T-helper 2 cell treated with Interferon-gamma antibody and Interleukin-4, amounts not matched to agents 5 μg/mL and 100 μg/mL, for 36 hours (primary cell): Measurements from ENCODE around the gene HLA-DRB1.
"Not testable (repeated sequence)": the region's sequence is repeated elsewhere in the genome, so short reads cannot be mapped to it uniquely, and the experiment has no call there.

Source experiments
- DNase-seq: peaks from one replicate; pipeline ENCODE4 v3.0.0; 2021; ENCODE audit warnings: low spot score
- H3K27ac Mint-ChIP-seq: one replicate; pipeline ENCODE4 v1.8.0; 2021; ENCODE audit warnings: mild to moderate bottlenecking, mixed read lengths
- H3K27me3 Mint-ChIP-seq: one replicate; pipeline ENCODE4 v1.8.0; 2021; ENCODE audit warnings: low read depth, mixed read lengths
- H3K36me3 Mint-ChIP-seq: one replicate; pipeline ENCODE4 v1.8.0; 2021; ENCODE audit warnings: low read depth, mixed read lengths
- H3K4me1 Mint-ChIP-seq: one replicate; pipeline ENCODE4 v1.8.0; 2021; ENCODE audit warnings: low read depth, mixed read lengths
- H3K4me3 Mint-ChIP-seq: one replicate; pipeline ENCODE4 v1.8.0; 2022; ENCODE audit warnings: mild to moderate bottlenecking, moderate library complexity, mixed read lengths
- H3K9me3 Mint-ChIP-seq: one replicate; pipeline ENCODE4 v1.8.0; 2021; ENCODE audit warnings: mixed read lengths

The HLA-DRB1 gene

DNA sequence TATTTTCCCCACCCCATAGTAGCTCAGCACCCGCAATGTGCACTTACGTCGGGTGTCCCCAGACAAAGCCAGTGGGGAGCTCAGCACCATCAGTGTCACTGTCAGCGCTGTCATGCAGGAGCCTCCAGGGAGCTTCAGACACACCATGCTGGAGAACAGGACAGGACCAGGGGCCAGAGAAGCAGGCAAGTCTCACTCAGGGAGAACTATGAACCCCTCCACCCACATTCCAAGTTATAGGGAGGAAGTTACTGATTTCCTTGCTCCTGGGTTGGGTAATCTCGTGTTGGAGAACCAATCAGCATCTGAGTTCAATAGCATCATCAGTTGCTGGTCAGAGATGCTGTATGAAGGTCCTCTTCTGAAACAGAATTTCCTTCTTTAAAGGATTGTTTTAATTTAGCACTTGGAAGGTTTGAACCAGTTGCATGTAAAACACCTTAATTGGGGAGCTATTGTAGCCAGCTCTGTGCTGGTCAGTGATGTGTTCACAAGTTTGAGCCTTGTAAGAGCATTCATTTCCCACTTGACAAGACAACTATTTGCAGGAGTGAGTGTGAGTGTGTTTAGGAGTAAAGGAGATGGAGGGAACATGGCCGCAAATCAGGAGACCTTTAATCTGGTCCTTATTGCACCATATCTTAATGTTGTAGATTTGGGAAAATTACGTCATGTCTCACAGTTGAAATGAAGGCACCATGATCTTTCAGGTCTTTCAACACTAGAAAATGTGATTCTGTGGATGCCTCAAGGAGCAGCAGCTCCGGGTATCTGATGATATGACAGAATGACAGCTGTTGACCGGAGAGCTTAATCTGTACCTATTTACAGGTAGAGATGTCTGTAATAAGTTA lies at the start of gene HLA-DRB1:
HLA-DRB1 (minus strand) TSS at position 253 of the 854 bp plus-strand sequence; CDS start at position 147, 106 bp downstream.
- Mint-ChIP-seq H3K27me3 (peaks cover 27% of the 10 kb centered on the region), H3K4me3 (peak within 1 kb of the TSS; percentile 80), H3K9me3 (no peaks in the 10 kb centered on the region), H3K36me3 (no peaks in the 10 kb centered on the region), H3K4me1 (peaks cover 24% of the 10 kb centered on the region), H3K27ac (peak within 1 kb of the TSS; percentile 64)
- DNase-seq = peak; percentile 5

DNA sequence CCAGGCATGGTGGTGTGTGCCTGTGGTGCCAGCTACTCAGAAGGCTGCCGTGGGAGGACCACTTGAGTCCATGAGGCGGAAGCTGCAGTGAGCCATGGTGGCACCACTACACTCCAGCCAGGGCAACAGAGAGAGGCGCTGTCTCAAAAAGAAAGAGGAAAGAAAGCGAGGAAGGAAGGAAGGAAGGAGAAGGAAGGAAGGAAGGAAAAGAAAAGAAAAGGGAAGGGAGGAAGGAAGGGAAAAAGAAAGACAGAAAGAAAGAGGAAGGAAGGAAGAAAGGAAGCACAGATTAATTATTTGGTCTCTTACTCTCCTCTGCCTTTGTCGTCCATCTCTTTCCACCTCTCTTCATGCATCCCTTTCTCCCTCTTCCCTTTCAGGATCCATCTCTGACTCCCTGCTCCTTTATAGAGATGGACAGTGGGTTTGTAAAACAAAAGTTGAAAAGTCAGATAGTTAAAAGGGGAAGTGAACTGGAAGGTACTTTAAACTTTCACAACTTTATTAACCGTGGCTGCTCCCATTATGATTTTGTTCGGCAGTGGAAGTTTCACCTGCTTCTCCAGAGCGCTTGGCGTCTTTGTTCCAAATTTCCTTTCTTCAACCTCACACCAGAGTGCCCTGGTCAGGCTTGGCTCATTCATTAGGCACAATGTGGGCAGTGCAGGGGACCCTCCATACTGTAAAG lies 49.0 kb upstream of the HLA-DRB1 start:
- peaks cover 22% of the 10 kb centered on the region for H3K4me1 Mint-ChIP-seq
- H3K9me3 Mint-ChIP-seq = no peaks in the 10 kb centered on the region
- H3K36me3 Mint-ChIP-seq = peaks cover 7% of the 10 kb centered on the region
- no peak for DNase-seq
- H3K4me3 Mint-ChIP-seq = peak overlapping the region; percentile 19
- peaks cover 47% of the 10 kb centered on the region for H3K27me3 Mint-ChIP-seq
- no peak overlapping the region for H3K27ac Mint-ChIP-seq

DNA sequence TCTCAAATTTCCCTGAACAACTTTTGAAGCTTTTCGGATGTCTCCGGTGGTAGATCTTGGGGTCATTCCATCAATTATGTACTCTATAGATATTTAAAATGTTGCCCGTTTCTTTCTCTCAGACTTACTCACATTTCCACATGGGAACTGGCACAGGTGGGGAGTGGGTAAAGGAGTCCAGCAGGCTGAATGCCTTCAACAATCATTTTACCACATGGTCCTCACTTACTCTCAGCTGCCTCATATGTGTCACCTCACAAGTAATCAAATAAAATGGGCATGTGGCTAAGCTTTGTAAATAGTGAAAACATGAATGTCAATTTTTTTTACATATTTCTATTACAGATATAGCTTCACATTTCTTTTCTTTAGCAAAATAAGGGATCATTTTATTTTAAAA lies 48.2 kb upstream of the HLA-DRB1 start:
- H3K9me3 Mint-ChIP-seq = no peaks in the 10 kb centered on the region
- H3K36me3 Mint-ChIP-seq = peaks cover 7% of the 10 kb centered on the region
- peaks cover 20% of the 10 kb centered on the region for H3K4me1 Mint-ChIP-seq
- peak overlapping the region; percentile 49 for H3K4me3 Mint-ChIP-seq
- no peak overlapping the region for H3K27ac Mint-ChIP-seq
- H3K27me3 Mint-ChIP-seq = peaks cover 45% of the 10 kb centered on the region
- no peak for DNase-seq

DNA sequence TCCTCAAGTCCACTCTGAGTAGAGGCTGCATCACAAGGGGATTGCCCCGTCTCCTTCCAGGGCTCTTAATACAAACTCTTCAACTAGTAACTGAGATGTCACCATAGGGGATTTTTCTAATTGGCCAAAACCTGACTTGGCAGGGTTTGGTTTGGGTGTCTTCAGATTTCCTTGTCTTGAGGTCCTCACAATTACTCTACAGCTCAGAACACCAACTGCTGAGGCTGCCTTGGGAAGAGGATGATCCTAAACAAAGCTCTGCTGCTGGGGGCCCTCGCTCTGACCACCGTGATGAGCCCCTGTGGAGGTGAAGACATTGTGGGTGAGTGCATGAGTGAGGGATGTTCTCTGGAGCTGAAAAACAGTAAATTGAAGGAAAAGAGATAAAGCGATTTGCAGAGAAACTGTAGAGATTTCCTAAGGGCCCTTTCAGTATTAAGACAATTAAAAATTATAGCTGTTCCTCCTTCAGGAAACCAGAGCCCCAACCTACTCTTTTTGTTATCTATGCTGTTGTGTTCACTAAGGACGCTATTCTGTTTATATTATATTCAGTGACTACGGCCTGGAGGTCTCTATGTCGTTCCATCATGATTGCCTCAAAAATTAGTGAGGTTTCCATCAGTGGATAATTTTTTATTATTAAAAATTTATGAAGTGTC lies 47.7 kb upstream of the HLA-DRB1 start, which contains the start of gene HLA-DQA1:
HLA-DQA1 (plus strand) TSS at position 188 of the 662 bp plus-strand sequence; CDS start at position 241, 53 bp downstream.
- H3K36me3 Mint-ChIP-seq = peaks cover 7% of the 10 kb centered on the region
- H3K27me3 Mint-ChIP-seq = peaks cover 49% of the 10 kb centered on the region
- no peaks in the 10 kb centered on the region for H3K9me3 Mint-ChIP-seq

DNA sequence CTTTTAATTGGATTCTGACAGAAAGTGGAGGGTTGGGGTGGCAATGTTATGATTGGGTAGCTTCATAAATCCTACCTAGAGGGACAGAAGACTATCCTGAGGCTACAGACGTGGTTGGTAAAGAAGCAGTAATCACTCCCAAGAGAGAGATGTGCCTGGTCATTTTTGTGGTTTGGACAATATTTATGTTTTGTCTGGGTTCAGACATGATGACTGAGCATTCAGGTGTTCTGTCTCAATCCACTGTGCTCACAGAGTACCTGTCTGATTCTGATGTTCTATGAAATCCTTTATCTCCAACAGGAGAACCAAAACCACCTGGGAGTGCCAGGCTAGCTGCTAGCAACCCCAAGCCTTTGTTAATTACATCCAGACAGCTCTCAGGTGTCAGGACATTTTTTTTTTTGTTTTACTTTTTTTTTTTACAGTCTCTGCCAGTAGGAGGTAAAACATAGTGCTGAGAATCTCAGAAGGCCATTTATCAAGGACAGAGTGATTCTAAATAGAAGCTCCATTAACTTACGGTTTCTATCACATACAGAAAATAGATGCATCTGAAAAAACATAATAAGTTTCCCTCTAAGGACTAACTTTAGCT lies 46.0 kb upstream of the HLA-DRB1 start:
- DNase-seq = no peak
- Mint-ChIP-seq H3K9me3 (no peaks in the 10 kb centered on the region), H3K36me3 (peaks cover 3% of the 10 kb centered on the region), H3K4me3 (no peak overlapping the region), H3K27me3 (peaks cover 47% of the 10 kb centered on the region), H3K4me1 (peaks cover 19% of the 10 kb centered on the region), H3K27ac (no peak overlapping the region)

More for the DNA sequence above, 47.7 kb upstream of the HLA-DRB1 start, which contains the start of gene HLA-DQA1:
- Mint-ChIP-seq H3K27ac (peak within 1 kb of the TSS; percentile 82), H3K4me1 (peaks cover 22% of the 10 kb centered on the region), H3K4me3 (peak within 1 kb of the TSS; percentile 83)
- DNase-seq = no peak

DNA sequence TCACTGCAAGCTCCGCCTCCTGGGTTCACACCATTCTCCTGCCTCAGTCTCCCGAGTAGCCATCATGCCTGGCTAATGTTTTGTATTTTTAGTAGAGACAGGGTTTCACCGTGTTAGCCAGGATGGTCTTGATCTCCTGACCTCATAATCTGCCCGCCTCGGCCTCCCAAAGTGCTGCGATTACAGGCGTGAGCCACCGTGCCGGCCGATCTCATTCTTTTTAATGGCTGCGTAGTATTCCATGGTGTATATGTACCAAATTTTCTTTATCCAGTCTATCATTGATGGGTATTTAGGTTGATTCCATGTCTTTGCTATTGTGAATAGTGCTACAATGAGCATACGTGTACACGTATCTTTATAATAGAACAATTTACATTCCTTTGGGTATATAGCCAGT lies 40.1 kb upstream of the HLA-DRB1 start:
- peaks cover 20% of the 10 kb centered on the region for H3K27me3 Mint-ChIP-seq
- DNase-seq, H3K4me3 Mint-ChIP-seq, H3K9me3 Mint-ChIP-seq, H3K36me3 Mint-ChIP-seq, H3K27ac Mint-ChIP-seq: not testable (repeated sequence)
- peaks cover 40% of the 10 kb centered on the region for H3K4me1 Mint-ChIP-seq

DNA sequence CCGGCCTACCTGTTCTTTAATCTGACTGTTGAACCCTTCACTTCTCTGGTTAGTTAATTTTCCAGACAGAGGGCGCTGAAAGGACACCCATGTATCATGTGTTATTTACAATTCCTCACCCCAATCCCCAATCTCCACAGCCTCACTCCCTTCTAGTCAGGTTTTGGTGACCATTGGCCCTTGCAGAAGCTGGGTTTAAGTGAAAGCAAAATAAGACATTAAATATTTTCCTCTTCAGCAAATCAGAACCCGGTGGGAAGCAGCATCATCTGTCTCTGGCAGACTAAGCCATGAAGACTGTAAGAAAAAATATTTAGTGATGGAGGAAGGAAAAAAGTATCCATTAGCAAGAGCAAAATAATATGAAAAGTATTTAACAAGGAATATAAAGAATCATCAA lies 38.2 kb upstream of the HLA-DRB1 start:
- Mint-ChIP-seq H3K9me3 (no peaks in the 10 kb centered on the region), H3K4me3 (peak overlapping the region; percentile 62), H3K36me3 (peaks cover 5% of the 10 kb centered on the region), H3K27ac (peak overlapping the region; percentile 90), H3K27me3 (peaks cover 9% of the 10 kb centered on the region), H3K4me1 (peaks cover 49% of the 10 kb centered on the region)
- DNase-seq = peak; percentile 31

DNA sequence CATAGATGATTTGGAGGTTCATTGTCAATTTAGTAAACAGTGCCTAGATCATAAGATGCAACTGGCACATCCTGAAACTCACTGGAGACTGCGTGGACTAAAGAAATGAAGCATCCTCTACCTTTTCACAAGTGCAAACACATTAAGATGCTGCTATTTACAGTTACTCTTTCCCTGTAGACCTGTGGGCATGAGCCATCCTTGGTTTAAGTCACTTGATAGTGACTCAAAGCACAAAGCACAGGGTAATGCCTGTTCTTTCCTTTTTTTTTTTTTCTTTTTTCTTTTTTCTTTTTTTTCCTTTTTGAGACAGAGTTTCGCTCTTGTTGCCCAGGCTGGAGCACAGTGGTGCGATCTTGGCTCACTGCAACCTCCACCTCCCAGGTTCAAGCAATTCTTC lies 37.6 kb upstream of the HLA-DRB1 start:
- peaks cover 5% of the 10 kb centered on the region for H3K36me3 Mint-ChIP-seq
- peaks cover 4% of the 10 kb centered on the region for H3K27me3 Mint-ChIP-seq
- H3K27ac Mint-ChIP-seq = peak overlapping the region; percentile 90
- peaks cover 49% of the 10 kb centered on the region for H3K4me1 Mint-ChIP-seq
- no peaks in the 10 kb centered on the region for H3K9me3 Mint-ChIP-seq
- no peak for DNase-seq
- no peak overlapping the region for H3K4me3 Mint-ChIP-seq

DNA sequence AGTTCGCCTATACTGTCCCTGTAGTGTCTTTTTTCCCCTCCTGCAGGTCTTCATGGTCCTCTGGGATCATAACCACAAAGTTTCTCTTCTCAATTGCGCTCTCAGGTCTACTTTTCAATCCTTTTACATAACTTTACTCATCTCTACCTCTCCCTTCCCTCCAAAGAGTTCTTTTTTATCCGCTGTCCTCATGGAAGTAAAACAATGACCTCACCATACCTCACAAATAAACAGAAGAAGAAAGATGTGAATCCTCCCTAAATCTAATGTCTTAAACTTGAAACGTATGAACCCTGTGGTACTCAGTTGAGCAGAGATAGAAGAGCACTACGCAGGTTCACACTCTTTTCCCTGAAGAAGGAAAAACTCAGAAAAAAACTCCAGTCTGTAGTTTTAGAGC lies 35.5 kb upstream of the HLA-DRB1 start:
- Mint-ChIP-seq H3K4me1 (peaks cover 63% of the 10 kb centered on the region), H3K4me3 (peak overlapping the region; percentile 51), H3K36me3 (peaks cover 10% of the 10 kb centered on the region), H3K27me3 (peaks cover 3% of the 10 kb centered on the region), H3K27ac (peak overlapping the region; percentile 64), H3K9me3 (peaks cover 7% of the 10 kb centered on the region)
- DNase-seq = no peak

DNA sequence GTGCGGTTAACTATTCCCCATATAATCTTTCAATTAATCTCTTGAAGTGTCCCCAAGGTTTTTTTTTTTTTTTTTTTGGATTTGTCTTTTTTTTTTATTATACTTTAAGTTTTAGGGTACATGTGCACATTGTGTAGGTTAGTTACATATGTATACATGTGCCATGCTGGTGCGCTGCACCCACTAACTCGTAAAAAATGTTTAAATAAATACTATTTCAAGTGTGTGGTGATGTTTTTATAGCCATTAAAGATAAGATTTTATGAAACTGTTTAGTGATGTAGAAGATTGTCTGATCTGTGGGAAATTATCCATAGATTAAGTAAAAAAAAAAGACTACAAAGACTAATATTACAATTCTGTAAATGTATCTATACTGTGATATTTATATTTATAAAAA lies 34.9 kb upstream of the HLA-DRB1 start:
- Mint-ChIP-seq H3K27me3 (peaks cover 3% of the 10 kb centered on the region), H3K4me3 (peak overlapping the region; percentile 64), H3K27ac (peak overlapping the region; percentile 98), H3K36me3 (peaks cover 13% of the 10 kb centered on the region), H3K9me3 (peaks cover 11% of the 10 kb centered on the region), H3K4me1 (peaks cover 66% of the 10 kb centered on the region)
- DNase-seq = no peak

DNA sequence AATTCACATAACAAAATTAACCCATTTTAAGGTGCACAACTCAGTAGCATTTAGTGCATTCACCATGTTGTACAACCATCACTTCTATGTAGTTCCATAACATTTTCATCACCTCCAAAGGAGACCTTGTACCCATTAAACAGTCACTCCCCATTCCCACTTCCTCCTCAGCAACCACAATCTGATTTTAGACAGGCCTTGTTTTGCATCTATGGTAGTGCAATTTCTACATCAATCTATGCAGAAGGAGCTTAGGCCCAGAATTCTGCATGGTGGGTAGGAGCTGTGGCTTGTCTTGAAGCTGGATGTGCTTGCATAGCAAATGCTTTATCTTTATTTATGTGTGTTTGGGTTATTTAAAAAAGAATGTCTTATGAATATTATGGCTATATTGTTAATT lies 34.0 kb upstream of the HLA-DRB1 start:
- Mint-ChIP-seq H3K9me3 (peaks cover 15% of the 10 kb centered on the region), H3K4me1 (peaks cover 66% of the 10 kb centered on the region), H3K27me3 (no peaks in the 10 kb centered on the region), H3K36me3 (peaks cover 16% of the 10 kb centered on the region), H3K4me3 (peak overlapping the region; percentile 64), H3K27ac (peak overlapping the region; percentile 98)
- peak; percentile 34 for DNase-seq

DNA sequence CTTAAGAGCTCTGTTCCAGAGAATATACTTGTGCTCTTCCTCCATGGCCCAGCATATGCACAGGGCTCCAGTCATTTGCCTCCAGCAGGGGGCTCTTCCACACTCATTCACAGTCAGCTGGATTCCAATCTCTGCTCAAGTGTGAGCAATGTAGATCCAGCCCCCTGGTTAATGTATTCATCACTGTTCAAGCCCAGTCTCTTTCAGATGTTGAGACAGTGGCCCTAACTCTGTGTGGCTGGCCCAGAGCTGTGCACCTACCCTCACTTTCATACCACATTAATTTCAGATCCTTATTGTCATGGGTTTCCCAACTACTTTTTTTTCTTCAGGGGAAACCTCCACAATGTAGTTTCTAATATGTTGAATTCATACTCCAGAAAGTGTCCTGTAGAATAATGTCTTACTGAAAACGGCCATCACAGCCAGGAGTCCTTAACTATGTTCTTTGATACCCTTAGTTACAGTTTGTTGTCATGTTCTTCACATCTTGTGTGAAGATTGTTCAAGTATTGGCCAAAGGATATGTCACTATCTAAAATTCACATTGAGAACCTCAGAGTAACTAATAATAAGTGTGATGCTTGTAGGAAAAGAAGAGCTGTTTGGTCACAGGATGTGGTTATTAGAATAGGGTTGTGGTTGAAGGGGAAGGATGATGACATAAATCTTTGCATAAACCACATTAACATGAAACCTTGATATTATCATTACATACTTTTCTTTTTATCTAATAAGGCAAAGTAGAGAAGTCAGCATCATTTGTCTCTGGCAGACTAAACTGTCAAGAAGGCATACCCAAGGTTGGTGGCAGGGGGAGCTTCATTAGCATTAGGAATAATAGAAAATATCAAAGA lies 33.1 kb upstream of the HLA-DRB1 start:
- Mint-ChIP-seq H3K36me3 (peaks cover 19% of the 10 kb centered on the region), H3K27me3 (no peaks in the 10 kb centered on the region), H3K9me3 (peaks cover 22% of the 10 kb centered on the region), H3K27ac (peak overlapping the region; percentile 98), H3K4me1 (peaks cover 60% of the 10 kb centered on the region), H3K4me3 (peak overlapping the region; percentile 77)
- peak; percentile 36 for DNase-seq

DNA sequence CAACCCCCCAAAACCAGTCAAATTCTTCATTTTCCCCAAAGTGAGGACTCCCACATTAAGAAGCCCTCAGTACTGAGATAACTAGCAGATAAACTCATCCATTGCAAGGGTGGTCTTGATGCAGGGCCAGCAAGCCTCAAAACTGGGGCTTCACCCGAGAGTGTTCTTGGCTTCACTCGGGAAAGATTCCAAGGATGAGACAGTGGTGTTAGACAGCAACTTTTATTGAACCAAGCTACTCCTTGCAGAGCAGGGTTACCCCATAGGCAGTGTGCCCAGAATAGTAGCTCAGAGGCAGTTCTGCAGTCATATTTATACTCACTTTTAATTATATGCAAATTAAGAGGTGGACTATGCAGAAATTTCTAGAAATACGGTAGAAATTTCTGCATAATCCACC lies 31.7 kb upstream of the HLA-DRB1 start:
- Mint-ChIP-seq H3K36me3 (peaks cover 24% of the 10 kb centered on the region), H3K27ac (peak overlapping the region; percentile 98), H3K4me3 (peak overlapping the region; percentile 7), H3K9me3 (peaks cover 30% of the 10 kb centered on the region), H3K27me3 (peaks cover 6% of the 10 kb centered on the region), H3K4me1 (peaks cover 48% of the 10 kb centered on the region)
- no peak for DNase-seq
